ENCODE measurements around the gene C1orf167.

DNA sequence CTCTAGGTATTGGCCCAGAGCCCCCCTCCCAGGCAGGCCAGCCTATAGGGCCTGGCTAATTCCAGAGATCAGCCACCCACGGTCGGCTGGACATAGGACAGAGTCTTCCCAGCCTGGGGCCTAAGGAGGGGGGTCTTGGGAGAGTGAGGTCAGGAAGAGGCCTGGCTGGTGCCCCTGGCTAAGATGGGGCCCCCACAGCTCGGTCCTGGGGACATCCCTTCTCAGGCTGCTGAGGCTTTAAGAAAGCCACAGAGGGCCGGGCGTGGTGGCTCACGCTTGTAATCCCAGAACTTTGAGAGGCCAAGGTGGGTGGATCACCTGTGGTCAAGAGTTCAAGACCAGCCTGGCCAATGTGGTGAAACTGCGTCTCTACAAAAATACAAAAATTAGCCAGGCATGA is 2.5 kb downstream of the C1orf167 start:
- TF ChIP-seq POLR2A (IDR thresholded peaks at IDR 0.05; ENCODE audit: extremely low read depth, insufficient read length) = no peak
- TF ChIP-seq CTCF (IDR thresholded peaks at IDR 0.05; ENCODE audit: low read depth, low read length) = no peak

All from NB4 (cell line).